HepG2 (cell line): ENCODE data around the gene PHF19. TPM values are rescaled to one million over a fixed set of nuclear protein-coding genes. Genes with fewer than 3 reads are reported as not detected.

Experiments used
- ATAC-seq: fragments of 200-7000 bp; cut with Tn5 transposase; 3 replicates; pipeline ENCODE4 v1.9.1; 2020; ENCODE audit warnings: mild to moderate bottlenecking, moderate library complexity
- BruUV-seq: library from RNA; stranded (reverse); fragments of 400-500 nt; replicated peaks from 2 replicates; lab custom pipeline; 2021; lab: Mats Ljungman, UMichigan
- CTCF ChIA-PET: fragments of 300-600 bp; formaldehyde crosslinking; extraction: SDS; loops from one replicate; lab custom pipeline; 2021; ENCODE audit warnings: low total read pairs, inconsistent platforms, low intra/inter-chr PET ratio; lab: Yijun Ruan, JAX
- POLR2A ChIA-PET: fragments of 350-600 bp; sonication (Branson Sonifier 250); formaldehyde crosslinking; loops from one replicate; lab custom pipeline; 2020; ENCODE audit warnings: antibody characterized with exemption, inconsistent platforms; lab: Yijun Ruan, JAX
- DNase-seq: peaks from one replicate; pipeline ENCODE4 v3.0.0-alpha.2; 2015; ENCODE audit warnings: low spot score
- FAIRE-seq: peaks from 3 replicates; lab custom pipeline; 2011; peaks lifted over from hg19 to GRCh38; lab: Jason Lieb, UNC
- H2AFZ ChIP-seq: one replicate; pipeline ENCODE4 v1.6.1; 2011; ENCODE audit warnings: low read length, inconsistent platforms
- H3K27ac ChIP-seq: fragments of 300-600 bp; 3 replicates; pipeline ENCODE4 v1.8.0; 2011; ENCODE audit warnings: mixed run types, mild to moderate bottlenecking, mixed read lengths, low read length, inconsistent platforms; ENCODE audit not compliant: insufficient read depth; ENCODE audit errors: extremely low read length
- H3K27me3 ChIP-seq, 2 experiments: fragments of 200-600 bp in 1 of 2; 2 replicates in 1 of 2; 3 replicates in 1 of 2; pipeline versions ENCODE4 v1.6.0 to v1.8.0; 2011; ENCODE audit warnings: low read length in 2 of 2, mild to moderate bottlenecking in 2 of 2, moderate library complexity in 2 of 2, inconsistent platforms in 1 of 2; ENCODE audit not compliant: insufficient read depth in 2 of 2, control insufficient read depth in 1 of 2
- H3K36me3 ChIP-seq, 2 experiments: fragments of 200-600 bp in 1 of 2; replicated peaks in 1 of 2; 2 replicates in 1 of 2; 3 replicates in 1 of 2; pipeline versions ENCODE4 v1.5.1 to v1.8.0; 2011; ENCODE audit warnings: low read length in 2 of 2, inconsistent platforms in 1 of 2; ENCODE audit not compliant: insufficient read depth in 2 of 2, control insufficient read depth in 1 of 2
- H3K4me1 ChIP-seq: 2 replicates; pipeline ENCODE4 v1.5.1; 2012; ENCODE audit warnings: low read length, inconsistent platforms; ENCODE audit not compliant: insufficient read depth
- H3K4me2 ChIP-seq: 2 replicates; pipeline ENCODE4 v1.6.0; 2011; ENCODE audit warnings: low read depth, low read length, inconsistent platforms
- H3K4me3 ChIP-seq, 3 experiments: fragments of 200-600 bp in 1 of 3; sonication (generic), shearing (Covaris generic) in 1 of 3; replicated peaks in 1 of 3; 2 replicates each; pipeline ENCODE4 v1.5.1; 2011 to 2016; ENCODE audit warnings: low read length in 3 of 3, inconsistent platforms in 2 of 3, low read depth in 2 of 3, mild to moderate bottlenecking in 2 of 3, control low read depth in 1 of 3, mixed read lengths in 1 of 3; ENCODE audit not compliant: insufficient read depth in 1 of 3
- H3K79me2 ChIP-seq: one replicate; pipeline ENCODE4 v1.6.1; 2011; ENCODE audit warnings: low read length, inconsistent platforms; ENCODE audit not compliant: insufficient read depth
- H3K9ac ChIP-seq: 2 replicates; pipeline ENCODE4 v1.6.0; 2011; ENCODE audit warnings: mild to moderate bottlenecking, low read depth, low read length, inconsistent platforms; ENCODE audit not compliant: insufficient read depth
- H3K9me3 ChIP-seq: 2 replicates; pipeline ENCODE4 v1.5.1; 2012; ENCODE audit warnings: mild to moderate bottlenecking, low read length
- H4K20me1 ChIP-seq: 2 replicates; pipeline ENCODE4 v1.6.0; 2011; ENCODE audit warnings: inconsistent platforms, mild to moderate bottlenecking, low read length, moderate library complexity; ENCODE audit not compliant: insufficient read depth
- EHMT2 ChIP-seq: fragments of 200-600 bp; sonication (generic); IDR thresholded peaks from 2 replicates; pipeline ENCODE4 v1.7.0; 2017; ENCODE audit warnings: antibody characterized with exemption, low read depth, low read length, borderline replicate concordance
- HNRNPUL1 ChIP-seq: fragments of 200-400 bp; formaldehyde crosslinking; IDR thresholded peaks from 2 replicates; pipeline ENCODE4 v1.6.1; 2017; ENCODE audit warnings: low read depth, mild to moderate bottlenecking, low read length, moderate library complexity
- NFKB2 ChIP-seq: sonication (generic); formaldehyde crosslinking; IDR thresholded peaks from 2 replicates; pipeline ENCODE4 v1.4.0; 2020; ENCODE audit warnings: missing genetic modification reagents, borderline replicate concordance
- SATB2 ChIP-seq: sonication (generic); formaldehyde crosslinking; IDR thresholded peaks from 2 replicates; pipeline ENCODE4 v1.5.0; 2020; ENCODE audit warnings: missing genetic modification reagents
- SKI ChIP-seq: fragments of 450-650 bp; IDR thresholded peaks from one replicate; pipeline ENCODE4 v1.6.1; 2018; ENCODE audit warnings: mild to moderate bottlenecking; ENCODE audit not compliant: partially characterized antibody
- TBX2 ChIP-seq: sonication (generic); formaldehyde crosslinking; IDR thresholded peaks from 2 replicates; pipeline ENCODE4 v1.5.0; 2020; ENCODE audit warnings: missing genetic modification reagents, mild to moderate bottlenecking, borderline replicate concordance
- ZBTB33 ChIP-seq: sonication (generic); formaldehyde crosslinking; IDR thresholded peaks from 2 replicates; pipeline ENCODE4 v1.4.0; 2020; ENCODE audit warnings: missing genetic modification reagents
- ZNF326 ChIP-seq: sonication (generic); formaldehyde crosslinking; IDR thresholded peaks from 2 replicates; pipeline ENCODE4 v1.4.0; 2020; ENCODE audit warnings: missing genetic modification reagents, borderline replicate concordance
- ZNF430 ChIP-seq: sonication (generic); formaldehyde crosslinking; IDR thresholded peaks from 2 replicates; pipeline ENCODE4 v1.9.0; 2021; ENCODE audit warnings: mild to moderate bottlenecking, missing genetic modification reagents
- ZNF556 ChIP-seq: sonication (generic); formaldehyde crosslinking; IDR thresholded peaks from 2 replicates; pipeline ENCODE4 v1.4.0; 2020; ENCODE audit warnings: mild to moderate bottlenecking, missing genetic modification reagents, borderline replicate concordance
- ZNF616 ChIP-seq: sonication (generic); formaldehyde crosslinking; IDR thresholded peaks from 2 replicates; pipeline ENCODE4 v1.5.0; 2020; ENCODE audit warnings: low read depth, mild to moderate bottlenecking, missing genetic modification reagents
- ZNF652 ChIP-seq: IDR thresholded peaks from 2 replicates; pipeline ENCODE4 v1.6.1; 2016; ENCODE audit warnings: low read depth, borderline replicate concordance
- WGBS: methylation state at CpG from one replicate; pipeline ENCODE4 v1.1.6; 2017; ENCODE audit warnings: low lambda C conversion rate; 5-methylcytosine and 5-hydroxymethylcytosine counted together
- in situ Hi-C: cut with HindIII; loops from 2 replicates; pipeline ENCODE4 v1.10.0; 2017; ENCODE audit warnings: low pct_unique_long_range_greater_than_20kb; ENCODE audit not compliant: extremely low pct_ligation_motif_present
- intact Hi-C: fragments of 100-400 bp; cut with micrococcal nuclease; formaldehyde crosslinking; loops from one replicate; pipeline ENCODE4 v1.10.0; 2022; ENCODE audit not compliant: unreplicated experiment
- polyA plus RNA-seq, 8 experiments: library from polyadenylated mRNA; depleted of rRNA in 3 of 8; stranded (reverse) in 7 of 8; unstranded in 1 of 8; fragments of >200 nt; fragmentation: Illumina TruSeq in 4 of 8; extraction: Trizol in 4 of 8; gene quantifications; 2 replicates each; pipeline versions ENCODE4 v1.2.1 to v1.2.3, GENCODE V29; 2011 to 2016; ENCODE audit warnings: low read depth in 4 of 8, missing spikeins in 1 of 8, mixed read lengths in 1 of 8; ENCODE audit not compliant: insufficient read depth in 1 of 8
- total RNA-seq, 5 experiments: library from RNA; depleted of rRNA; stranded (reverse); fragments of >200 nt; fragmentation: Illumina TruSeq; extraction: Trizol; gene quantifications; 2 replicates each; pipeline ENCODE4 v1.2.3, GENCODE V29; 2016; ENCODE audit warnings: low read depth in 1 of 5
- TF ChIP-seq, protein P1 (sequence below): sonication (generic); formaldehyde crosslinking; IDR thresholded peaks from 2 replicates; pipeline ENCODE4 v1.4.0; 2020; ENCODE audit warnings: missing genetic modification reagents
- TF ChIP-seq, protein P2 (sequence below): sonication (generic); formaldehyde crosslinking; conservative IDR thresholded peaks from 2 replicates; pipeline ENCODE4 v1.4.0; 2020; ENCODE audit warnings: missing genetic modification reagents
- TF ChIP-seq, protein P3 (sequence below): sonication (generic); formaldehyde crosslinking; IDR thresholded peaks from 2 replicates; pipeline ENCODE4 v1.4.0; 2020; ENCODE audit warnings: mild to moderate bottlenecking, missing genetic modification reagents

The PHF19 gene
- total and polyA plus RNA-seq, 2 of the 13 experiments (the other 11 are each of a cell fraction or from before 2014, with no cell fraction given) = 29.7 to 41.3 TPM

DNA sequence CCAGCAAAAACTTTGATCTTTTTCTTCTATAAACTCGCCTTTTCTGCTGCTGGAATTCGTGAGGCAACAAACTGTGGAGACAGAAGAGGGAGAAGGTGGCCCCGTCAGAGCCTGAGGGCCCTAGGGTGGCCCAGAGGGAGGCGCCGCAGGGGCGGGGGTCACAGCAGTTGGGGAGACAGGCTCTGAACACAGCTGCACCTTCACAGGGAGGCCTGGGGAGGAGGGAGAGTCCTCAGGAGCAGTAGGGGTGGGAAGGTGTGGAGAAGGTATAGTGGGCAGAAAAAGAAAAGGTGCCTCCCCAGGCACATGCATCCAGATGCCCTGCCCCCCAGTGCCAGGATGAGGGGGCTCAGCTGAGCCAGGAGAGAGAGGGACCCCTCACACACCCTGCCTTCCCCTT lies 15.1 kb downstream of the PHF19 start:
- Histone ChIP-seq H3K27ac (no peak overlapping the region), H3K9ac (no peak overlapping the region), H3K4me3 (no peak overlapping the region), H3K4me1 (no peaks in the 10 kb centered on the region), H3K9me3 (no peaks in the 10 kb centered on the region), H3K79me2 (no peaks in the 10 kb centered on the region), H3K36me3 (peaks cover 40 to 86% of the 10 kb centered on the region in 2 experiments), H3K4me2 (no peak overlapping the region), H4K20me1 (no peaks in the 10 kb centered on the region), H2AFZ (no peak overlapping the region), H3K27me3 (no peaks in the 10 kb centered on the region)
- TF ChIP-seq ZNF430 (CRISPR knock-in tag) = no peak
- TF ChIP-seq EHMT2 = no peak
- no peak for TF ChIP-seq ZNF652 (CRISPR knock-in tag)
- TF ChIP-seq SKI = no peak
- no peak for TF ChIP-seq NFKB2
- no peak for TF ChIP-seq ZNF616 (CRISPR knock-in tag)
- TF ChIP-seq, protein P1, sequence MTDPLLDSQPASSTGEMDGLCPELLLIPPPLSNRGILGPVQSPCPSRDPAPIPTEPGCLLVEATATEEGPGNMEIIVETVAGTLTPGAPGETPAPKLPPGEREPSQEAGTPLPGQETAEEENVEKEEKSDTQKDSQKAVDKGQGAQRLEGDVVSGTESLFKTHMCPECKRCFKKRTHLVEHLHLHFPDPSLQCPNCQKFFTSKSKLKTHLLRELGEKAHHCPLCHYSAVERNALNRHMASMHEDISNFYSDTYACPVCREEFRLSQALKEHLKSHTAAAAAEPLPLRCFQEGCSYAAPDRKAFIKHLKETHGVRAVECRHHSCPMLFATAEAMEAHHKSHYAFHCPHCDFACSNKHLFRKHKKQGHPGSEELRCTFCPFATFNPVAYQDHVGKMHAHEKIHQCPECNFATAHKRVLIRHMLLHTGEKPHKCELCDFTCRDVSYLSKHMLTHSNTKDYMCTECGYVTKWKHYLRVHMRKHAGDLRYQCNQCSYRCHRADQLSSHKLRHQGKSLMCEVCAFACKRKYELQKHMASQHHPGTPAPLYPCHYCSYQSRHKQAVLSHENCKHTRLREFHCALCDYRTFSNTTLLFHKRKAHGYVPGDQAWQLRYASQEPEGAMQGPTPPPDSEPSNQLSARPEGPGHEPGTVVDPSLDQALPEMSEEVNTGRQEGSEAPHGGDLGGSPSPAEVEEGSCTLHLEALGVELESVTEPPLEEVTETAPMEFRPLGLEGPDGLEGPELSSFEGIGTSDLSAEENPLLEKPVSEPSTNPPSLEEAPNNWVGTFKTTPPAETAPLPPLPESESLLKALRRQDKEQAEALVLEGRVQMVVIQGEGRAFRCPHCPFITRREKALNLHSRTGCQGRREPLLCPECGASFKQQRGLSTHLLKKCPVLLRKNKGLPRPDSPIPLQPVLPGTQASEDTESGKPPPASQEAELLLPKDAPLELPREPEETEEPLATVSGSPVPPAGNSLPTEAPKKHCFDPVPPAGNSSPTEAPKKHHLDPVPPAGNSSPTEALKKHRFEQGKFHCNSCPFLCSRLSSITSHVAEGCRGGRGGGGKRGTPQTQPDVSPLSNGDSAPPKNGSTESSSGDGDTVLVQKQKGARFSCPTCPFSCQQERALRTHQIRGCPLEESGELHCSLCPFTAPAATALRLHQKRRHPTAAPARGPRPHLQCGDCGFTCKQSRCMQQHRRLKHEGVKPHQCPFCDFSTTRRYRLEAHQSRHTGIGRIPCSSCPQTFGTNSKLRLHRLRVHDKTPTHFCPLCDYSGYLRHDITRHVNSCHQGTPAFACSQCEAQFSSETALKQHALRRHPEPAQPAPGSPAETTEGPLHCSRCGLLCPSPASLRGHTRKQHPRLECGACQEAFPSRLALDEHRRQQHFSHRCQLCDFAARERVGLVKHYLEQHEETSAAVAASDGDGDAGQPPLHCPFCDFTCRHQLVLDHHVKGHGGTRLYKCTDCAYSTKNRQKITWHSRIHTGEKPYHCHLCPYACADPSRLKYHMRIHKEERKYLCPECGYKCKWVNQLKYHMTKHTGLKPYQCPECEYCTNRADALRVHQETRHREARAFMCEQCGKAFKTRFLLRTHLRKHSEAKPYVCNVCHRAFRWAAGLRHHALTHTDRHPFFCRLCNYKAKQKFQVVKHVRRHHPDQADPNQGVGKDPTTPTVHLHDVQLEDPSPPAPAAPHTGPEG (CRISPR knock-in tag) = no peak
- TF ChIP-seq ZBTB33 (CRISPR knock-in tag) = no peak
- no peak for TF ChIP-seq SATB2 (CRISPR knock-in tag)
- TF ChIP-seq ZNF326 (CRISPR knock-in tag) = no peak
- TF ChIP-seq, protein P2, sequence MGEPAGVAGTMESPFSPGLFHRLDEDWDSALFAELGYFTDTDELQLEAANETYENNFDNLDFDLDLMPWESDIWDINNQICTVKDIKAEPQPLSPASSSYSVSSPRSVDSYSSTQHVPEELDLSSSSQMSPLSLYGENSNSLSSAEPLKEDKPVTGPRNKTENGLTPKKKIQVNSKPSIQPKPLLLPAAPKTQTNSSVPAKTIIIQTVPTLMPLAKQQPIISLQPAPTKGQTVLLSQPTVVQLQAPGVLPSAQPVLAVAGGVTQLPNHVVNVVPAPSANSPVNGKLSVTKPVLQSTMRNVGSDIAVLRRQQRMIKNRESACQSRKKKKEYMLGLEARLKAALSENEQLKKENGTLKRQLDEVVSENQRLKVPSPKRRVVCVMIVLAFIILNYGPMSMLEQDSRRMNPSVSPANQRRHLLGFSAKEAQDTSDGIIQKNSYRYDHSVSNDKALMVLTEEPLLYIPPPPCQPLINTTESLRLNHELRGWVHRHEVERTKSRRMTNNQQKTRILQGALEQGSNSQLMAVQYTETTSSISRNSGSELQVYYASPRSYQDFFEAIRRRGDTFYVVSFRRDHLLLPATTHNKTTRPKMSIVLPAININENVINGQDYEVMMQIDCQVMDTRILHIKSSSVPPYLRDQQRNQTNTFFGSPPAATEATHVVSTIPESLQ (CRISPR knock-in tag) = no peak
- TF ChIP-seq HNRNPUL1 = no peak
- no peak for TF ChIP-seq ZNF556
- TF ChIP-seq TBX2 = no peak
- TF ChIP-seq, protein P3, sequence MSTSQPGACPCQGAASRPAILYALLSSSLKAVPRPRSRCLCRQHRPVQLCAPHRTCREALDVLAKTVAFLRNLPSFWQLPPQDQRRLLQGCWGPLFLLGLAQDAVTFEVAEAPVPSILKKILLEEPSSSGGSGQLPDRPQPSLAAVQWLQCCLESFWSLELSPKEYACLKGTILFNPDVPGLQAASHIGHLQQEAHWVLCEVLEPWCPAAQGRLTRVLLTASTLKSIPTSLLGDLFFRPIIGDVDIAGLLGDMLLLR (CRISPR knock-in tag) = no peak
- DNase-seq = no peak
- CTCF ChIA-PET = no interaction called here
- no TSS peak for BruUV-seq
- no peak for ATAC-seq
- WGBS = 98% methylated on average over 6 of the region's 6 CpGs
- POLR2A ChIA-PET = no interaction called here
- intact Hi-C loops = no loop called here
- no peak for FAIRE-seq
- in situ Hi-C loops = no loop called here
